GM10847 (cell line): ENCODE data around the gene SEMA4C.
A peak's percentile ranks its signal among the peaks of the same experiment; 100 is the strongest.

Experiments
- POLR2A ChIP-seq: IDR thresholded peaks from 2 replicates; pipeline ENCODE4 v1.6.1; 2011; ENCODE audit not compliant: insufficient read length; ENCODE audit errors: extremely low read depth

The SEMA4C gene

DNA sequence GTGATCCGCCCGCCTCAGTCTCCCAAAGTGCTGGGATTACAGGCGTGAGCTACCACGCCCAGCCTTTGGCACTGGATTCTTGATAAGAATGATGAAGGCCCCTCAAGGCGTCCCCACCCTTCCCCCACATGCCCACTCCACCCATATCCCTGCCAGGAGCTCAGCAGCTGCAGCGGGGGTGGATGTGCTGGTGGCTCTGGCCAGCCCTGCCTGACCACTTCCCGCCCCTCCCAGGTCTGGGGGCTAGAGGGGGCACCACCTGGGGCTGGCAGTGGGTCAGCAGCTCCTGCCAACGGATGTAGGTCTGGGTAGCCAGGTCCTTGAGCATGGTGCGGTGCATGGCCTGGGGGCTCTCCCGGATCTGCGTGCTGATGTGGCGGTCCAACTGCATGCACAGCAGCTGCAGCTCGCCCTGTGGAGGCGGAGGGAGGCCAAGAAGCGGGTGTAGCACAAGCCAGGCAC is 7.8 kb upstream of the SEMA4C start:
- no peak for TF ChIP-seq POLR2A

DNA sequence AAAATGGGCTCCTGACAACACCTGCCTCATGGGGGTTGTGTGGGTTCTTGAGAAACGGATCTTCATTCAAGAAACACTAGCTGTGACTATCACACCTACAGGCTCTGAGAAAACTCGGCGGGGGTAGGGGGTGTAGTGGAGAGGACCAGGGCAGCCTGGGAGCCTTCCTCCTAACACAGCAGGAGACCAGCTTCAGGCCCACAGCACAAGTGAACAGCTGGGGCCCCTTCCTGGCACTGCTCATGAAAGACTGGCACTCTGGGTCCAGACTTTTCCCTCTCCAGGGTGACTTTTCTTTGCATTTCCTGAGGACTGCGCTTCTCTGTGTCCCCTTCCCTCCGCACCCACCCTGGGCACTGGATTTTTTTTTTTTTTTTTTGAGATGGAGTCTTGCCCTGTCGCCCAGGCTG is 7.2 kb upstream of the SEMA4C start:
- no peak for TF ChIP-seq POLR2A

GRCh38 chr2:96876269-96877041 is 6.6 kb upstream of the SEMA4C start:
- no peak for TF ChIP-seq POLR2A

DNA sequence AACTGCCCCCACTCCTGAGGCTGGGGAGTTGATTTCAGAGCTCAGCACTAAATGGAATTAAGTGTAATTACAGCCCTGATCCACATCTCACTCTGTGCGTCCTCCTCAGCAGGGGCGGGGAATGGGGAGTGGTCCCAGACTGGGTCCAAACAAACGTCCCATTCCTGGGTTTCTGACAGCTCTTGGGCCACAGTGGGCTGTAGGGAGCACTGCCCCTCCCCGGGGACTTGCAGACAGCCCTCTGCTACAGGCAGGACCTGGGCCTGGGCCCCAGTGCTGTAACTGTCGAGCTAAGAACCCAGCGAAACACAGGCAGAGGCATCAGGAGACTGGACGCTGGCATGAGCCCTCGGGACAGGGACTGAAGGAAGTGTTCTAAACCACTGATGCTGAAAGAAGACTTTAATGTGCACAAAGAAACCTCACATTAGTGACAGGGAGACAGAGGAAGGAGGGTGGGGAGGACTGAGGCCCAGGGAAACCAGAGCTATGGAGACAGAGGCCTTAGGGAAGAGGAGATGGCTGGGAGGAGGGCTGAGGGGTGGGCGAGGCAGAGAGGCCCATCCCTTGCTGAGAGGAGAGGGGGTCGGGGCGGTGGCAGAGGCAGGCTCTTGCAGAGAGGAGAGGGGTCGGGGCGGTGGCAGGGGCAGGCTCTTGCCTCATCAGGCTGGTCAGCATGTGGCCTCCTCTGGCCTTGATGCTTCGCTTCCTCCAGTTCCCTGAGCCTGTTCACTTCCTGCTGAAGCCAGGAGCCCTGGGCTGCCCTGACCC is 5.8 kb upstream of the SEMA4C start:
- no peak for TF ChIP-seq POLR2A

GRCh38 chr2:96874198-96874831 is 4.4 kb upstream of the SEMA4C start:
- TF ChIP-seq POLR2A: no peak

DNA sequence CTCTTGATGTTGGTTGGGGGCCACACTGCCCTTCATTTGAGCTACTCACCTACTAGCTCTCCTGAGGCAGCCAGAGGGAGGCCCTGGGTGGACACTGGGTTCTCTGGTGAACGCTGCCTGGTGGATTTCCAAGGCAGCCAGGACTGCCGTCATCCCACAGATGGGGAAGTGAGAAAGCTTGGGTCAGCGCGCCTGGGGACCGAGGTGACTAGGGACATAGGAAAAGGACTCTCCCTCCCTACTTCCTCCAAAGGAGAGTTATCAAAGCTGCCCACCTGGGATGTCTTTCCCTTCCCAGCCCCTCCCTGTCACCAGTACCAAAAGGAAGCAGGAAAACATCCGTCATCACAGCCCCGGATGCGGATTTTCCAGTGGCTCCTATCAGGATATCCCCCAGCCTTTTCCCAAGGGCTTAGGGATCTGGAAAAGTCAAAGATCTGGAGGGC is 3.8 kb upstream of the SEMA4C start:
- no peak for TF ChIP-seq POLR2A

DNA sequence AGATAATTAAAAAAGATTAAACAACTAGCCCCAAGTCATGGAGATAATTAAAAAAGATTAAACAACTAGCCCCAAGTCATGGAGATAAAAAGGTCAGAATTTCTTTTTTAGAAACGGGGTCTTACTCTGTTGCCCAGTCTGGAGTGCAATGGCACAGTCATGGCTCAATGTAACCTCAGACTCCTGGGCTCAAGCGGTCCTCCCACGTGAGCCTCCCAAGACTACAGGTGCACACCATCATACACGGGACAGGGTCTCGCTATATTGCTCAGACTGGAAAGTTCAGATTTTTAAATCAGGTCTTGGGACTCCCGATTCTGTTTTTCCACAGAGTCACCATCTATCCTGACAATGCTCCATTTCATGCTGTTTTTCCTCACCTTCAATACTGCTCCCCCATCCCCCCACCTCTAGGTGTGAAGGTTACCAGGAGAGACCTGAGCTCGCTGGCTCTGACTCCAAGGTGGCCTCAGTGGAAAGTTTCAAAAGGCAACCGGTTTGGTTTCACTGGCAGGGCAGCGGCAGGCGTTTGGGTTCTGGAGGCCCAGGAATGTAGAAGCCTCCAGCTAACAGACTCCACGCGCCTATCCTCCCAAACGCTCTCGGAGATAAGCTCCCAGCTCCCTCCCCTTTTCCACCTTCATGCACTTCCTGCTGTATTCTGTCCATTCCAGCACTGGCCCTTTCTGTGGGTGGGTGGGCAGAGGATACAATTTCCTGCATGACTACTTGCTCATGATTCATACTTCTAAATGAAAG is 2.9 kb upstream of the SEMA4C start:
- TF ChIP-seq POLR2A: no peak

DNA sequence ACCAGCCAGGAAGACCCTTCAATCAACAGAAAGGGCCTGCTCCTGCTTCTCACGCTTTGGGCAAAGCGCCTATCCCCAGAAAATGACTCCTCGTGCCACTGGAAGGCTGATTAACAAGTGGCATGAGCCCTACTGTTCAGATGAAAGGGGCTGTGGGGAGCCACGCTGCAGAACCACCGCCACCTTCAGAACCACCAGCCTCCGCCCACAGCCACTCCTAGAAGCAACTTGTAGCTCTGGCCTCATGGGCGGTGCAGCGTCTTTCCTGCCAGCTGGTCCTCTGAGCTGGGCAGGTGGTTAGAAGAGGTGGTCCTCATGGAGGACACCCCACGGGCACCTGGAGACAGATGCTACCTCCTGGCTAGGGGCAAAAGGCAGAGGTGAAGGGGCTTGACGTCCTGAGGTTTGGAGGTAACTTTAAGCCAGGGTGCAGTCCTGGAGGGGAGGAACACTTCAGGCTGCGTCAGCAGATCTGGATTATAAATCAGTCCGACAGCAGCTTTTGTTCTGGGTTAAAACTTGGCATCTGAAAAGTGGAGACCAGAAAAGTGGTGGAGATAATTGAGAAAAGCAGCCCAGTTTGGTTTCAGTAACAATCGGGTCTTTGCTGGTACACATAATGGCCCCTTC is 861 bp upstream of the SEMA4C start:
- no peak for TF ChIP-seq POLR2A

GRCh38 chr2:96869281-96869821 is 529 bp downstream of the SEMA4C start:
- no peak for TF ChIP-seq POLR2A

GRCh38 chr2:96868555-96869280 is 1.2 kb downstream of the SEMA4C start:
- no peak for TF ChIP-seq POLR2A

DNA sequence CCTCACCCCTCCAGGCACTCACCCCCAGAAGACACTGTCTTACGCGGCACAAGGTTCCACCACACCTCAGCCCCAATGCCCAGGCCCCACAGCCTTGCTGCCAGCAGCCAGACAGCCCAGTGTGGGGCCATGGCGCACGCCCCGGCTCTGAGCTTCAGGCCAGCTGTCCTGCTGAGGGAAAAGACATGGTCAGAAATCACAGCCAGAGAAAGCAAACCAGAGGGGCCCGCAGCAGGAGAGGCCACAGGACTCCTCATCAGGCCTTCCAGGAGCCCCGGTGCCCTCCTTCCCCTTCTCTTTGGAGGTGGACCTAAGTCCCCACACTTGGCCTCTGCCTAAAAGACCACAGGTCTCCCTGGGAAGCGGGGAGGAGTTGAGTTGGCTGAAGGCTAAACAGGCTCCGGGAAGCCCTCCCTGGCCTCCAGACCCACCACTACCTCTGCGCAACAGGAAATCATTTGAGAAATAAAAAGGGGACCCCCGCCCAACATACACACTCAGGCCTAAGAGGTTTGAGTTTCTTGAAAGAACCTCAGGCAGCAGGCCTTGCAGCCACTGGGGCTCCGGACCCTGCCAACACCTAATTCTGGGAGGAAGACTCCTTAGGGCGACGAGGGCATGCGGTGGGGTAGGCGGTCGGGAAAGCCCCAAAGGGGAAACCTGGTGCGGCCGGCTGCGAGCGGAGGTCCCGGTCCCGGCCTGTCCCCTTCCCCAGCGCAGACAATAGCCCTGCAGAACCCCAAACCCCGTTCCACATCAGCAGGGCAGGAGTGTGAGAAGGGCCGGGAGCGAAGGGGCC is 1.9 kb downstream of the SEMA4C start:
- TF ChIP-seq POLR2A: peak; percentile 56

DNA sequence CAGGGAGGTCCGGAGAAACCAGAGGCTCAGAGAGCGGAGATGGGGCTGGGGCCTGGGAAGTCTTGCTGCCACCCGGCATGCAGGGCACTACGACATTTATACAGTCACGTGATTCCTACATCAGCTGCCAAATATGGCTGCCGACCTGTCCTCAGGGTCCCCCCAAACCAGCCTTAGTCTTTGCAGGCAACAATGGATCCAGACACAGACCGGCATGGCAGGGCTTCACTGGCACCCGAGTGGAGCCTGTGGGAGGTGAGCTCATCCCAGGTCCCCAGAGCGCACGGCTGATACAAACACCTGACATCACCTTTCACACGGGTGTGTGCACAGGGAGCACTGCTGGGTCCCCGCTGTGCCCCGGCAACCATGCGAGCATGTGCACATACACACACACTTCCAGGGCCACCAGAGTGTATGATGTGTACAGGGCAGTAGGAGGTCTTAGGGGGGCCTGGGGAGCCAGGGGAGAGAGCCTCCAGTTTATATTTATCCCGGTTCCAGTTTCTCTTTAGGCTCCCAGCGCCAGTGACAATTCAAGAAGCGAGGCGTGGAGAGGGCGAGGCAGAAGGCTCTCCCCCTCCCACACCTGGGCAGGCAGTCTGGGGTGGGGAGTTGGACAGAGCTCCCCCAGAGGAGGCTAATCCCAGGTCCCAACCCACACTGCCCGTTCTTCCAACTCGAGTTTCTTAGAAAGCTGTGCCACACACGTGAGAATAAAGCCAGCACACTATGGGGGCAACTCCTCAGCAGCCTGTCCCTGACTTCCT is 2.7 kb downstream of the SEMA4C start:
- TF ChIP-seq POLR2A: no peak

GRCh38 chr2:96866586-96866985 is 3.3 kb downstream of the SEMA4C start:
- no peak for TF ChIP-seq POLR2A

DNA sequence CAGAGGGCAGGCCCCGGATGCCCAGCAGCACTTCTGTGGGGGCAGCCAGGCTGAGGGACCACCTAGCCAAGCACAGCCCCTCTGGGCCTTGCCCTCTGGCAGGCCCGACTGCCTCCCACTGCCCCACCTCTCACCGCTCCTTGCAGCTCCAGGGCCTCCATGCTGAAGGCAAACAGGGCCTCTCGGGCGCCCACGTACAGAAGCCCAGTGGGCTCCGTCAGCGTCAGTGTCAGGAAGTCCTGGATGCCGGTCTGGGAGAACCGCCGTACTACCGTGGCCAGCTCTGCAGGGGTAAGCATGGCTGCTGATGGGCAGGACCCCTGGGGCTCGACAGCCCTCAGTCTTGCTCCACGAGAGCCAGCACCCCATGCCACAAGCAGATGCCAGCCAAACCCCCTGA is 3.7 kb downstream of the SEMA4C start:
- TF ChIP-seq POLR2A: no peak
